Stimulated activated naive B cell treated with anti-CD40 and anti-IgM and Interleukin-4, amounts not matched to agents 10 μg/mL and 1 μg/mL and 100 μg/mL, for 72 hours (primary cell): Measurements from ENCODE around the gene TOP2B.

Source experiments
- ATAC-seq, 2 donors: fragments of 150-1000 bp; cut with Tn5 transposase; replicated peaks; 2 replicates each; pipeline ENCODE4 v1.10.0; 2021; ENCODE audit warnings: moderate library complexity in 1 of 2
- DNase-seq: peaks from one replicate; pipeline ENCODE4 v3.0.0; 2021
- H3K27ac Mint-ChIP-seq: one replicate; pipeline ENCODE4 v1.8.0; 2022; ENCODE audit warnings: mild to moderate bottlenecking, mixed read lengths
- H3K27me3 Mint-ChIP-seq, 2 donors: one replicate each; pipeline ENCODE4 v1.8.0; 2022; ENCODE audit warnings: mixed read lengths in 2 of 2
- H3K36me3 Mint-ChIP-seq, 2 donors: one replicate each; pipeline ENCODE4 v1.8.0; 2022; ENCODE audit warnings: mixed read lengths in 2 of 2, mild to moderate bottlenecking in 1 of 2
- H3K4me1 Mint-ChIP-seq, 2 donors: one replicate each; pipeline ENCODE4 v1.8.0; 2022; ENCODE audit warnings: mixed read lengths in 2 of 2, mild to moderate bottlenecking in 1 of 2
- H3K4me3 Mint-ChIP-seq, 2 donors: one replicate each; pipeline ENCODE4 v1.8.0; 2022; ENCODE audit warnings: mild to moderate bottlenecking in 2 of 2, mixed read lengths in 2 of 2, moderate library complexity in 1 of 2
- H3K9me3 Mint-ChIP-seq, 2 donors: one replicate each; pipeline ENCODE4 v1.8.0; 2022; ENCODE audit warnings: mixed read lengths in 2 of 2, mild to moderate bottlenecking in 1 of 2

The TOP2B gene

DNA sequence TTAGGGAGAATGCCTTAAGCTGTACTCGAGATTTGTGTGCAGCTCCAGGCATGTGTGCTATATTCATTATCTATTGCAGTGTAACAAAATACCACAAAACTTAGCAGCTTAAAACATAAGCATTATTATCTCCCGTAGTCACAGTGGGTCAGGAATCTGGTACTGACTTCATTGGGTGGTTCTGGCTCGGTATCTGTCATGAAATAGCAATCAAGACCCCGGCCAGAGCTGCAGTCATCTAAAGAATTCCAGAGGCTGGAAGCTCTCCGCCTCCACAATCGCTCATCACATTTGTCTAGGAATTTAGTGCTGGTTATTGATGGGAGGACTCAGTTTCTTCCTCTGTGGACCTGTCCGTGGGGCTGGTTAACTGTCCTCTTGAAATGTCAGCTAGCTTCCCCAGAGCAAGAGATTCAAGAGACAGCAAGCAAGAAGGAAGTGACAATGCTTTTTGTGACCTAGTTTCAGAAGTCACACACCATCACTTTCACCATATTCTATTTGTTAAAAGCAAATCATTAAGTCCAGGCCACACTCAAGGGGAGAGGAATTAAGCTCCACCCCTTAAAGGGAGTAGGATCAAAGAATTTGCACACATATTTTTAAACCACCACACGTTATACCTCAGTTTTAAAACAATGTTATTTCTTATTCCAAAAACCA is 76.1 kb downstream of the TOP2B start:
- peaks cover 0 to 4% of the 10 kb centered on the region in 2 donors for H3K9me3 Mint-ChIP-seq
- H3K27me3 Mint-ChIP-seq = no peaks in the 10 kb centered on the region
- H3K27ac Mint-ChIP-seq = no peak overlapping the region
- H3K4me1 Mint-ChIP-seq = peaks cover 0 to 4% of the 10 kb centered on the region in 2 donors
- H3K36me3 Mint-ChIP-seq = no peaks in the 10 kb centered on the region
- ATAC-seq (no peak), DNase-seq (no peak)
- H3K4me3 Mint-ChIP-seq = no peak overlapping the region

DNA sequence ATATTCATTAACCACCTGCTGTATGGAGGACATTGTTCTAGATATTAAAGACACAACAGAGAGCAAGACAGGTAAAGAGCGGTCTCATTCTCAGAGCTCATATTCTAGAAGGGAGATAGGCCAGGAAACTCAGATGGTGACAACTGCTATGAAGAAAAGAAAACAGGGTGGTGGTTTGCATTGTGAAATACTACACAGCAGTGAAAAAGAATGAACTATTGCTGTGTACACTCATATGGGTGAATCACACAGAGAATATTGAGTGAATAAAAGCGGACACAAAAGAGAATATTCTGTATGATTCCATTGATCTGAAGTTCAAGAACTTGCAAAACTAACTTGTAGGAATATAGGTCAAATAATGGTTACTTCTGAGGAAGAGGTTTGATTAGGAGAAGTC is 76.7 kb downstream of the TOP2B start:
- Mint-ChIP-seq H3K36me3 (no peaks in the 10 kb centered on the region), H3K4me1 (peaks cover 0 to 4% of the 10 kb centered on the region in 2 donors), H3K27me3 (no peaks in the 10 kb centered on the region), H3K27ac (no peak overlapping the region), H3K4me3 (no peak overlapping the region), H3K9me3 (peaks cover 0 to 4% of the 10 kb centered on the region in 2 donors)
- no peak for DNase-seq
- ATAC-seq = no peak

DNA sequence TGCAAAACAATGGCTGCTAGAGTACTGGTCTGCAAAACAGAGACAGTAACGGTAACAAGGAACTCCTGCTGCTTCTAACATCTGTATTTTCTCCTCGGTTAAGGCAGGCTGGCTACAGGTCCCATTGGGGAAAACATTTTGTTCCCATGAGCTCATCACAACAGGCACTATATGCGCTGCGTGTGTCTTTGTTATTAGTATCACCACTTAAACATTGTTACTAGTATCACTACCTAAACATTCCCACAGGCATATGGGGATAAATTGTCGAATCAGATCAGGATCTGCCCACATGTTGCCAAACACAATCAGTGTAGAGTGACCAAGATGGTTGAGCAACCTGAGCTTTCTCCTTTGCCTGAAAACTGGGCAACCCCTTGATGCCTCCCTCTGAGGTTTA is 77.2 kb downstream of the TOP2B start:
- H3K4me3 Mint-ChIP-seq = no peak overlapping the region
- H3K36me3 Mint-ChIP-seq = no peaks in the 10 kb centered on the region
- DNase-seq (no peak), ATAC-seq (no peak)
- H3K9me3 Mint-ChIP-seq = peaks cover 0 to 4% of the 10 kb centered on the region in 2 donors
- peaks cover 0 to 2% of the 10 kb centered on the region in 2 donors for H3K4me1 Mint-ChIP-seq
- H3K27ac Mint-ChIP-seq = no peak overlapping the region
- peaks cover 0 to 3% of the 10 kb centered on the region in 2 donors for H3K27me3 Mint-ChIP-seq

- no peaks in the 10 kb centered on the region for H3K36me3 Mint-ChIP-seq
- no peak for DNase-seq
- peaks cover 0 to 2% of the 10 kb centered on the region in 2 donors for H3K4me1 Mint-ChIP-seq
- no peak for ATAC-seq
- no peak overlapping the region for H3K27ac Mint-ChIP-seq
- H3K9me3 Mint-ChIP-seq = peaks cover 0 to 4% of the 10 kb centered on the region in 2 donors
- peaks cover 0 to 6% of the 10 kb centered on the region in 2 donors for H3K27me3 Mint-ChIP-seq
- H3K4me3 Mint-ChIP-seq = no peak overlapping the region
Observed at GRCh38 chr3:25587094-25587493, 77.6 kb downstream of the TOP2B start.

GRCh38 chr3:25586553-25586952 is 78.2 kb downstream of the TOP2B start:
- no peak for DNase-seq
- Mint-ChIP-seq H3K4me3 (no peak overlapping the region), H3K9me3 (peaks cover 0 to 4% of the 10 kb centered on the region in 2 donors), H3K27ac (no peak overlapping the region), H3K27me3 (peaks cover 0 to 6% of the 10 kb centered on the region in 2 donors), H3K36me3 (no peaks in the 10 kb centered on the region), H3K4me1 (peaks cover 0 to 2% of the 10 kb centered on the region in 2 donors)
- ATAC-seq = no peak

GRCh38 chr3:25586167-25586505 is 78.6 kb downstream of the TOP2B start:
- H3K27ac Mint-ChIP-seq = peak overlapping the region; percentile 60
- H3K36me3 Mint-ChIP-seq = no peaks in the 10 kb centered on the region
- ATAC-seq (no peak), DNase-seq (no peak)
- peaks cover 0 to 6% of the 10 kb centered on the region in 2 donors for H3K27me3 Mint-ChIP-seq
- peaks cover 0 to 4% of the 10 kb centered on the region in 2 donors for H3K9me3 Mint-ChIP-seq
- no peak overlapping the region for H3K4me3 Mint-ChIP-seq
- peaks cover 0 to 2% of the 10 kb centered on the region in 2 donors for H3K4me1 Mint-ChIP-seq

- no peak overlapping the region for H3K4me3 Mint-ChIP-seq
- DNase-seq = no peak
- H3K27me3 Mint-ChIP-seq = peaks cover 0 to 6% of the 10 kb centered on the region in 2 donors
- H3K36me3 Mint-ChIP-seq = no peaks in the 10 kb centered on the region
- H3K27ac Mint-ChIP-seq = peak overlapping the region; percentile 60
- no peak for ATAC-seq
- peaks cover 0 to 4% of the 10 kb centered on the region in 2 donors for H3K9me3 Mint-ChIP-seq
- H3K4me1 Mint-ChIP-seq = no peaks in the 10 kb centered on the region
Observed at GRCh38 chr3:25585361-25586166, 79.1 kb downstream of the TOP2B start.

DNA sequence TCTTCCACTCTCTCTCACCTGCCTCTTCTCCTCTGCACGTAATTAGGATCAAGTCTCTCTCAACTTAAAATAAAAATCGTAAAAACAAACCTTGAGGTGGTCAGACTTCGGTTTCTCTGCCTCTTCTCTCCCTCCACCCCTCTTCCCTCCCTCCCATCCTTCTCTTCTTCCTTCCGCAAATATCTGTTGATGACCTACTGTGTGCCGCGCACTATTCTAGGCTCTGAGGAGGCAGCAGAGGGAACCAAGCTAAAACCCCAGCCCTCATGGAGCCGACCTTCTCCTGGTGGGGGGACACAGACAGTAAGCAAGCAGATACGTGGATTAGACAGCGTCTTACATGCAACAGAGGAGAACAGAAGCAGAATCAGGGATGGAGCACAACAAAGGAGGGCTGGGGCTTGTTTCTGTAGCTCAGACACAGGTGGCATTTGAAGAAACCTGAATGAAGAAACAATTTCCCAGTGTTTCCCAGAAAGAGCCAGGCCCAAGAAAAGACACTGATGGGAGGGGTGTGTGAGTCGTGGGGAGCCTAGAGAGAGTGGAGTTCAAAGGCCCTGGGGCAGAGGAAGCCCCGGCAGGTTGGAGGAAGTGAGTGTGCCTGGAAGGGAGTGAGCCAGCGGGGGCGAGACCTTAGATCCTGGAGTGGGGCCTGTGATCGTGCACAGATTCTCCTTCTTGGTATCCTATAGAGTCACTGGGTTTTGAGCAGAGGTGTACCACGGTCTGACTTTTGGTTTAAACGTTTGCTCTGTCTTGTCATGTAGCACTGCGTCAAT is 80.5 kb downstream of the TOP2B start:
- Mint-ChIP-seq H3K9me3 (peaks cover 0 to 4% of the 10 kb centered on the region in 2 donors), H3K36me3 (no peaks in the 10 kb centered on the region), H3K27ac (no peak overlapping the region), H3K4me3 (no peak overlapping the region), H3K4me1 (no peaks in the 10 kb centered on the region), H3K27me3 (peaks cover 0 to 6% of the 10 kb centered on the region in 2 donors)
- DNase-seq (no peak), ATAC-seq (no peak)

DNA sequence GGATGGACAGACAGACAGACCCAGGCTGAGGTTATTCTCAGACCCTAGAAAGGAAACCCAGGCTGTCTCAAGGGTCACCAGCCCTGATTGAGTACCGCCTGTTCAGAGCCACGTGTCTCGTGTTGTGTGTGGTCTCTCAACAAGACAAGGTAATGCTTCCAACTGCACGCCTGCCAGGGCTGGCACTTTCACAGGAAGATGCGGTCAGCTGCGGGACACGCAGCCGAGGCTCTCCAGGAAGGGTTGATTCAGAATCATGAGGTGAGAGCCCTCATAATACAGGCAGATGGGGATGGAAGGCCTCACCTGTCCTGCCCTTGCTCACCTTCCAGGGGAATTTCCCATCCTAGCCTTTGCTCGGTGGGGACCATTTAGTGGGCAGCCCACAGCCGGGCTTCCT is 81.4 kb downstream of the TOP2B start:
- Mint-ChIP-seq H3K9me3 (peaks cover 0 to 4% of the 10 kb centered on the region in 2 donors), H3K27ac (no peak overlapping the region), H3K36me3 (no peaks in the 10 kb centered on the region), H3K27me3 (peaks cover 0 to 6% of the 10 kb centered on the region in 2 donors), H3K4me1 (no peaks in the 10 kb centered on the region), H3K4me3 (no peak overlapping the region)
- no peak for ATAC-seq
- no peak for DNase-seq

DNA sequence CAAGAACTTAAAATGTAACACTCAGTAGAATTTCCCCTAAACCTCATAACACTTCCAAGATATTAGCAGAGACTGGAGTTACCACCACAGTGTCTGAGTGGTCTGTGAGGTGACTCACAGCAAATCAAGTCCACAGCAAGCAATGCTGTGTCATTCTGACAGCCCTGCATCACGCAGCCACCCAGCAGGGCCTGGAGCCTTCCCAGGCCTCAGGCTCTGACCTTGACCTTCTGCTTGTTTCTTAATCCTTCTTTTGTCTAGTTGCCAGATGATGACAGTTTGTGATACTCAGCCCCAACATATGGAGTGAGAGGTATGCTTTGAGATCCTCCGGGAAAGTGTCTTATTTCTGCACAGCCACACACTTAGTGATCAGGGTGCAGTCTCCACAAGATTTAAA is 82.5 kb downstream of the TOP2B start:
- DNase-seq (no peak), ATAC-seq (no peak)
- no peaks in the 10 kb centered on the region for H3K36me3 Mint-ChIP-seq
- H3K4me3 Mint-ChIP-seq = no peak overlapping the region
- no peaks in the 10 kb centered on the region for H3K9me3 Mint-ChIP-seq
- H3K27ac Mint-ChIP-seq = no peak overlapping the region
- no peaks in the 10 kb centered on the region for H3K4me1 Mint-ChIP-seq
- H3K27me3 Mint-ChIP-seq = peaks cover 0 to 6% of the 10 kb centered on the region in 2 donors

DNA sequence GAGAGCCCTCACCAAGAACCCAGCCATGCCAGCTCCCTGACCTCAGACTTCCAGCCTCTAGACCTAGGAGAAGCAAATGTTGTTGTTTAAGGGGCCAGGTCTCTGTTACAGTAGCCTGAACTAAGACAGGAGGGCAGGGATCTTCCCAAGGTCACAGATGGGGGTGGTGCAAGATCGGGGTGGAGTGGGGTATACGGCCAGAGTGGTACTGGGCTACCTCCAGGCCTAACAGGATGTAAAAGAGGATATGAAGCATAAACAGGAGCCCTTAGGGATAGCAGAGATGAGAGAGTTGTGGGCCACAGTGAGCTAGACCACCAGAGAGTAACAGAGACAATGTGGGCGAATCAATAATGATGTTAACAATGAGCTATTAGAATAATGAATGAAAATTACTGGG is 82.9 kb downstream of the TOP2B start:
- Mint-ChIP-seq H3K27ac (no peak overlapping the region), H3K4me1 (no peaks in the 10 kb centered on the region), H3K36me3 (no peaks in the 10 kb centered on the region), H3K9me3 (no peaks in the 10 kb centered on the region), H3K4me3 (no peak overlapping the region), H3K27me3 (peaks cover 2 to 8% of the 10 kb centered on the region in 2 donors)
- ATAC-seq (no peak), DNase-seq (no peak)

DNA sequence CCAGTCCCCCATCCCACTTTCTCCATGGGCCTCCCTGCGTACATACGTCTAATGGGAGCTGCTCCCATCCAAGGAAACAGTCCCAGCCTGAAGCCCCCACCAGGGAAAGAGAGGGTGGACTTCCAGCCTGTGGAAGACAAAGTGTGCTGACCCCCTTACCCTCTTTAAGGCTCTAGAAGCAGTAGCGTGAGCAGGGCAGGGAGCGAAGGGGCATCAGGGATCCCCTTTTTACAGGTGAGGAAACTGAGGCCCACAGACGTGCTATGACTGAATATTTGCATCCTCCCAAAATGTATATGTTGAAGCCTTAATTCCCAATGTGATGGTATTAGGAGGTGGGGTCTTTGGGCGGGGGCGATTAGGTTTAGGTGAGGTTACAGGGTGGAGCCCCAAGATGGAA is 83.4 kb downstream of the TOP2B start:
- Mint-ChIP-seq H3K36me3 (no peaks in the 10 kb centered on the region), H3K27ac (no peak overlapping the region), H3K27me3 (peaks cover 6 to 11% of the 10 kb centered on the region in 2 donors), H3K9me3 (no peaks in the 10 kb centered on the region), H3K4me3 (no peak overlapping the region), H3K4me1 (no peaks in the 10 kb centered on the region)
- DNase-seq (no peak), ATAC-seq (no peak)

DNA sequence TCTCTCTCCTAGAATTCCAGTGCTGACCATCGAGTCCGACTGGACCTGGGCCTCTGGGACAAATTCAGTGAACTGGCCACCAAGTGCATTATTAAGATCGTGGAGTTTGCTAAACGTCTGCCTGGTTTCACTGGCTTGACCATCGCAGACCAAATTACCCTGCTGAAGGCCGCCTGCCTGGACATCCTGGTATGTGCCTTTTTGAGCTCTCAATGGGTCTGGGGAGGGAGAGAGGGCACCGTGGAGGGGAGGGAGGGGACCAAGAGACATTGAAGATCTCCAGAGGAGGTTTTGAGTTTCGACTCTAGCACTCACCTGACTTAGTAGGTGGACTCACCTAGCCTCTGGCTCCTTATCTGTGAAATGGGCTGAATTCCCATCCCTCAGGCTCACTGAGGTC is 84.2 kb downstream of the TOP2B start:
- H3K4me1 Mint-ChIP-seq = no peaks in the 10 kb centered on the region
- no peak overlapping the region for H3K4me3 Mint-ChIP-seq
- no peak overlapping the region for H3K27ac Mint-ChIP-seq
- no peaks in the 10 kb centered on the region for H3K36me3 Mint-ChIP-seq
- H3K27me3 Mint-ChIP-seq = peaks cover 6 to 11% of the 10 kb centered on the region in 2 donors
- no peak for ATAC-seq
- DNase-seq = no peak
- H3K9me3 Mint-ChIP-seq = no peaks in the 10 kb centered on the region

DNA sequence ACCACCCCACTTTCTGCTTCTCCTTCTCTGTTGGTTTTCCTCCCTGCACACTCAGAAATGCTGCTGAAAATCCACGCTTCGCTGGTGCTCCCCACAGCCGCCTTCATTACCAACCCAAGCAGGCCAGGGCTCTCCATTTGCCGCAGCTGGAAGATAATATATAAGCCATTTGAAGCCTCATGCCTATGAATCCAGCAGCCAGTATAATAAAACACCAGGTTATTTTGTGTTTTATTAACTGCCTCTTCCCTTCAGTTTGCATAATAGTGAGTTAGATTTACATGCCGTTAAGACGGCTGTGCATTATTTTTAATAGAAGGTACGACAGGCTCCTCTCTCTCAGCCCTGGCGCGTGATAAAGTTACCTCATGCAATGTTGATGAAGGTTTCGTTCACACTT is 86.6 kb downstream of the TOP2B start:
- Mint-ChIP-seq H3K27ac (no peak overlapping the region), H3K9me3 (no peaks in the 10 kb centered on the region), H3K36me3 (no peaks in the 10 kb centered on the region), H3K27me3 (peaks cover 6 to 11% of the 10 kb centered on the region in 2 donors), H3K4me3 (no peak overlapping the region), H3K4me1 (no peaks in the 10 kb centered on the region)
- no peak for DNase-seq
- ATAC-seq = no peak
